CD1c-positive myeloid dendritic cell (primary cell): ENCODE measurements around the gene WNT5A.
A peak's percentile ranks its signal among the peaks of the same experiment; 100 is the strongest.

Source experiments
- DNase-seq: peaks from one replicate; pipeline ENCODE4 v3.0.0-alpha.2; 2016; ENCODE audit errors: extremely low spot score

Gene WNT5A

DNA sequence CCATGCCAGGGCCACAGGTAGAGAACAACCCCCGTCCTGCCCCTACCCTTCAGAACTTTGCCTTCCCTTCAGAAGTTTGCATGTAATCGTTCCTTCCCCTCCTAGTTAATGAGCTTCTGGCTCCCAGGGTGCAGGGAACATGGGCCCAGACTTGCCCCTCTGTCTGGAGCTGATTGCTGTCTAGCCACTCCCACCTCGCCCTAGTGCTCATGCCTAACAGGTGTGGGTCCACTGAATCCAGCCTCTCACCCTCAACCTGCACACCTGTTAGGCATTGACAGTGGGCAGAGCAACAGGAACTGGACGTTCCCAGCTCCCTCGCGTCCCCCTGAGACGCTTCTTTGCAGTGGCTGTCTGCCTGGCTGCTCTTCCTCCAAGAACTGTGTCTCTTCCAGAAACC, 40.3 kb downstream of the WNT5A start:
- no peak for DNase-seq

GRCh38 chr3:55445551-55445950, 41.6 kb downstream of the WNT5A start:
- no peak for DNase-seq

DNA sequence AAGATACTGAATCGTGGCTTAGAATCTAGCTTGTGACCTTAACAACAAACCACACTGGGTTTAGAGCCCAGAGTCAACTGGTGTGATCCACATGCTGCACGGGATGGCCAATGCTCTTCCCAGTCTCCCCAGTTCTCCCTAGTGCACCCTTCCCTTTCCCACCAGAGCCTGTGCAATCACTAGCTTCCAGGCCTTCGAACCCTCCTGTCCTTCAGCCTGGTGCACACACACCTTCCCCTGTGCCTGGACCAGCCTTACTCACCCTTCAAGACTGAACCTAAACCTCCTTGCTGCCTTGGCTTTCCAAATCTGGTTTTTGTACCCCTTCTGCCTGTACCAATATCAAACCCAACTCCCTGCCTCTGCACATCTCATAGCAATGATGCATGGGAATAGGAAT, 43.8 kb downstream of the WNT5A start:
- DNase-seq = no peak

DNA sequence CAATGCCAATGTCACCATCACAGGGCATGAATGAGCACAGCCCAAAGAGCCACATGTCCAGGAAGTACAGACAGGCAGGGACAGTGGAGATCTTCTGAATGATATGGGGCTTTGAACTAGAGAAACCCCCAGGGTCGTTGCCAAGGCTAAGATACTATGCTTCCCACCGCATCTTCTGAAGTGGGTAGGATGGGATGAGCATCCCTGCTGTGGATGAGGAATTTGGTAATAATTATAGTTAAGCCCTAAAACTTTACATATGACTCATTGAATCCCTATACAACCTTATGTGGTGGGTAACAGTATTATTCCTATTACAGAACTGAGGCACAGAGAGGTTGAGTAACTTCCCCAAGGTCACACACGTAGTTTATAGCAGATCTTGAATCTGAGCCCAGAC, 44.2 kb downstream of the WNT5A start:
- DNase-seq = no peak

- no peak for DNase-seq
Observed at GRCh38 chr3:55441499-55441898, 45.6 kb downstream of the WNT5A start.

- DNase-seq = no peak
Observed at GRCh38 chr3:55440104-55440708, 46.9 kb downstream of the WNT5A start.

GRCh38 chr3:55439657-55440056, 47.4 kb downstream of the WNT5A start:
- DNase-seq = no peak

DNA sequence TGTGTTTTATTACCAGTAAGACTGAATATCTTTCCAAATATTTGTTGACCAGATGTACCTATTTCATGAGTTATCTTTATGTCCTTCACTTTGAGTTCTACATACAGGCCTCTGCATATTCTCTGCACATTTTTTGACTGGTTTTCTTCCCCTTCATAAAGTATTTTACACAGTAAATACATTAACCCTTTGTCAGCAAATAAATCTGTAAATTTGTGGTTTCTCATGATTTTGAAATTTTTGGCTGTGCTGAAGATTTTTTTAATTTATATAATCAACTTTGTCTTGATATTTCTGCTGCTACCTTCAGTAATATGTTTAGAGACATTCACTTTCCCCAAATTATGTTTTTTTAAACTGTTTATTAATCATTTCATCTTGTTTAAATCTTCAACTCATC, 50.5 kb downstream of the WNT5A start:
- DNase-seq = no peak

DNA sequence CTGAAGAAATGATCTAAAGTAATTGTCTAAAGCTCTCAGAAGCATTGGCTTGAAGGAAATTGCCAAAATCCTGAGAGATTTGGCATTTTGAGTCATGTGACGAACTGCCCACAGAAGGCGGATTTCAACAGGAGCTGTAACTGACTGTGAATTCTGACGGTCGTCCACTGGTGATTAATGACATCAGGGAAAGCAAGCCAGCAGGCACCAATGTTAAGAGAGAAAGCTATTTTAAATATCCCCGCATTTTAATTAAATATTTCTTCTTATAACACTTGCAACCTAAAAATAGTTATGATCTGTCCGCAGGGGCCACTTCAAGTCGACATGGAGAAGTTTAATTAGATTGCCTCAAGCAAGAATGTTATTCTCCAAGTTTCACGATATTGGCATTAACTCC, 51.6 kb downstream of the WNT5A start:
- no peak for DNase-seq

DNA sequence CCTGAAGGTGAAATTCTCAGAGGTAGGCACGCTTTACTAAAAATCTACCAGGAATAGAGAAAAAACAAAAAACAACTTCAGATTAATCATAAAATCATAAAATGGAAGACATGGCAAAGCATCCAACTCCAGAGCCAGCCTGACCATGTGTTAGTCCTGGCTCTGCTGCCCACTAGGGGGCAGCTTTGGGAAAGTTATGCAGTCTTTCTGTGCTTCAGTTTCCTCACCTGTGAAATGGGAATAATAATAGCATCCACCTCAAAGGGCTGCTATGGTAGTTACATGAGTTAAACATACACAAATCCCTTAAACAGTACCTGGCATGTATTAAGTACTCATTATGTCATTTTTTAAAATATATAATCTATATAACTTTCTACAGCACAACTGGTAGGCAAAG, 52.3 kb downstream of the WNT5A start:
- DNase-seq = peak; percentile 51

GRCh38 chr3:55431041-55431440, 56.1 kb downstream of the WNT5A start:
- DNase-seq = no peak

GRCh38 chr3:55427739-55428138, 59.4 kb downstream of the WNT5A start:
- DNase-seq = no peak

- no peak for DNase-seq
Observed at GRCh38 chr3:55426486-55426885, 60.6 kb downstream of the WNT5A start.

DNA sequence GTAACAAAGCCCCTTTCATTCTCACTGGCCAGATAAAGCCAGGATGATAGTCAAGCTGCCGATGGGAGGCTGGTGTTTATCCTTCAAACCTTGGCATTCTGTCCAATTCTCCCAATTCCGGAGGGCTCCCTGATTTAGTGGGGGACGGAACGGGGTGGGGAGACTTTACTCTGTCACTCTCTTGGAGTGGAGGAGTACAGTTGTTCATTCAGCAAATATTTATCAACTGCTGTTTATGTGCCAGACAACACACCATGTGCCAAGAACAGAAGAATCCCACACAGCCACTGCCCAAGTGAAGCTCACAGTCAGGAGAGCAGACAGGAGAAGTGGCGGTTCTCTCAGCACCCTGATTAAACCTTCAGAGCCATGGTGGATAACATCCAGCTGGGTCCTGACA, 63.3 kb downstream of the WNT5A start:
- DNase-seq = no peak

- no peak for DNase-seq
Observed at GRCh38 chr3:55417211-55417610, 69.9 kb downstream of the WNT5A start.

DNA sequence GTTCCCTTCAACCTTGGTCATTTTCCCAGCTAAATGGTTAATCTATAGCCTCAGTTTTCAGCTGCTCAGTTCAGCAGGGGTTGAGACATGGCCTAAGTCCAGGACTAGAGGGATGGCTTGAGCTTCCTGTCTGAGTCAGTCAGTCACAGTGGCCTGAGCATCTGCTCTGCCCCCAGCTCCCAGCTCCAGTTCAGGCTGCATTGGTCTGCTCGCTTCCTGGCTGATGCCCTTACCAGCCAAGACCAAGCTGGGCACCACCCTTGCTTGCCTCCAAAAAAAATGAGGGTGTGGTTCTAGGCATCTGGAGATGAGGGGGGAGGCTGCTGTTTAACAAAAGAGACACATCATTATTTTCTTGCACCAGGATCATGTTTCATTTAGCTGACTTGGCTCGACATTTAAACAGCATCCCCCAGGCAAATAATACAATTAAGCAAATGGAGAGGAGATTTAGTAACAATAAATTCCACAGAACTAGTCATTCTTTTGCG, 70.7 kb downstream of the WNT5A start:
- no peak for DNase-seq
